HPDE6-E6E7 (cell line): Measurements from ENCODE around the gene MAP3K2.

ENCODE experiments used
- DNase-seq: peaks from one replicate; pipeline ENCODE4 v3.0.0; 2011; ENCODE audit warnings: missing footprints; ENCODE audit errors: extremely low spot score

The MAP3K2 gene

DNA sequence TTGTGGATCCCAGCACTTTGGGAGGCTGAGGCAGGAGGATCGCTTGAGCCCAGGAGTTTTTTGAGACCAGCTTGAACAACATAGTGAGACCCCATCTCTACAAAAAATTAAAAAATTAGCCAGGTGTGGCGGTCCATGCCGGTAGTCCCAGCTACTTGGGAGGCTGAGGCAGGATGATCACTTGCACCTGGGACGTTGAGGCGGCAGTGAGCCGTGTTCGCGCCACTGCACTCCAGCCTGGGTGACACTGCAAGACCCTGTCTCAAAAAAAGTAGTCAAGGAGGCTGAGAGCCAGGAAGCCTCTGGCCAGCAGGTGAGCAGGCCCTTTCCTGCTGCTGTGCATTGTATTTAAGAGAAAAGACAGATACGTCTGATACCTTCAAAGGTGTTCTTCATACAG lies 19.3 kb upstream of the MAP3K2 start:
- no peak for DNase-seq

DNA sequence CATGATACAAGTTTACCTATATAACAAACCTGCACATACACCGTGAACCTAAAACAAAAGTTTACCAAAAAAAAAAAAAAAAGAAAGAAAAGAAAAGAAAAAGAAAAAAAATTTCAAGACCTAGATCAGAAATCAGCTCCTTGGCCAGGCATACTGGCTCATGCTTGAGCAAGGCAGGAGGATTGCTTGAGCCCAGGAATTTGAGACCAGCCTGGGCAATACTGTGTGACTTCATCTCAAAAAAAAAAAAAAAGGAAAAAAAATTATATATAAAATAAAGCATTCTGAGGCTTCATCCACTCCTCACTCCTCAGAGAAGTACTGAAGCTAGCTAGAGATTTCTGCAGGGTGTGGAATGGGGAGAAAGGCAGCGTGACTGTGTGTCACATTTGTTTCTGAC lies 18.7 kb upstream of the MAP3K2 start:
- no peak for DNase-seq

- DNase-seq = no peak
Measured at GRCh38 chr2:127405255-127405610, 17.5 kb upstream of the MAP3K2 start.

DNA sequence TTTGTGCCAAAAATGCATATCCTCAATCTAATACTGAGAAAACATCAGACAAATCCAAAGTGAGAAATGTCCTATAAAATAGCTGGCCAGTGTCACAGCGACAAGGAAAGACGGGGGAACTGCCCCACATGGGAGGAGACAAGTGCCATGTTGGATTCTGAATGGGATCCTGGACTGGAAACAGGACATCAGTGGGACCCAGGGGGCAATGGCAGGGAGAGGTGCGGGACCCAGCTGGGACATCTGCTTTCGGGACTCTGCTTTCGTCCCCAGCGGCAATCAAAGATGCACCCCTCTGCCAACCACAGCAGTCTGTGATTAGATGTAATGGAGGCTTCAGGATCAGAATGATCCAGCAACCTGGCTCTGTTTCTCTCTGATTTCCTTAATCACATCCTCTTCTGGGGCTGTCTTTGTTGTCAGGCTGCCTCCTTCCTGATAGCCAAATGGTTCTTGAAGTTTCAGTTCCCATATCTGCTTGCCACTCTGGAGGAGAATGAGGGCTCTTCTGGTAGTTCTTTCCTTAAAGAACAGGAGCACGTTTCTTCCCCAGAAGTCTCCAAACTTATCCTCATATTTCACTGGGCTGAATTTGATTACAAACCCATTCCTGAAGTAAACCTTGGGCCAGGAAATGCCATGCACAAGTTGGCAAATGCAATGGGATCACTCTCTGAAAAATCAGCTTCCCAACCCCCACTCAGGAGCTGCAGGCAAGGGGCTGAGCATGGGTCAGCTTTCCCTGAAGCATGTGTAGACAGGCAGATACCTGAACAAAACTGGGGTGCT lies 16.9 kb upstream of the MAP3K2 start:
- DNase-seq = no peak

- no peak for DNase-seq
Measured at GRCh38 chr2:127403460-127403859, 15.7 kb upstream of the MAP3K2 start.

- no peak for DNase-seq
Measured at GRCh38 chr2:127401757-127402695, 14.3 kb upstream of the MAP3K2 start.

DNA sequence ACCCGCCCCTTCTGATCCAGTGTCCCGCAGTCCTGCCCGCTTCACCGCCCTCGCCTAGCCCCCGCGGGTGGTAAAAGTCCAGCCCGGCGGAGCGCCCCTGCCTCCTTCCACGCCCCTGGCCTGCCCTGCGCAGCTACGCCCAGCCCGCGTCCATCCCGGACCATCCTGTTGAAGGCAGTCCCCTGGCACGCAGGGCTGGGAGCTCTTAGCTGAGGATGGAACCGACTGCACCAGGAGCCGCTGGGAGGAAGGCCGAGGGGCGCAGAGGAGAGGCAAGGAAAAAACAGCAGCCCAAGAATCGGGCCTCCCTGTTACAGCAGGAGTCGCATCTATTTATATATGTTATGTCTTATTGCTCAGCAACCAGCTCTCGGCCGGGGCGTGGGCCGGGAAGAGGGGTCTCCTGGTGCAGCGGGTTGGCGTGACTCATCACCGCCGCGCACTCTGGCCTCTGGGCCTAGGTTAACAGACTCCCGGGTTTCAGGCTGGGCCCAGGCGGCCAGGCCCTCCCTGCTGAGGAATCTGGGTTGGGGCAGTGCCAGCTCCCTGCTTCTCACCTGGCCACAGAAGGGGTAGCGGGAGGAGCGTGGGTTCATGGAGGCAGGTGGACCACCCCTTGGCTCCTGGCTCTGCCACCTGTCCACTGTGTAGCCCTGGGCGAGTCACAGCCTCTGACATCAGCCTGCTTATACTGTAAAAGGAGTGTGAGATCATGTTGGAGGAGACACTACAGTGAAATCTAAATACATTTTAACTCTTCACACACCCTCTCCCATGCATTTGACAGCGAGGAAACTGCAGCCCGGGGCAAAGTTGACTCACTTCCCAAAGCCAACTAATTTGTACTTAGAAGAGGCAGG lies 13.4 kb upstream of the MAP3K2 start:
- peak; percentile 70 for DNase-seq

- no peak for DNase-seq
Measured at GRCh38 chr2:127400533-127400896, 12.7 kb upstream of the MAP3K2 start.

DNA sequence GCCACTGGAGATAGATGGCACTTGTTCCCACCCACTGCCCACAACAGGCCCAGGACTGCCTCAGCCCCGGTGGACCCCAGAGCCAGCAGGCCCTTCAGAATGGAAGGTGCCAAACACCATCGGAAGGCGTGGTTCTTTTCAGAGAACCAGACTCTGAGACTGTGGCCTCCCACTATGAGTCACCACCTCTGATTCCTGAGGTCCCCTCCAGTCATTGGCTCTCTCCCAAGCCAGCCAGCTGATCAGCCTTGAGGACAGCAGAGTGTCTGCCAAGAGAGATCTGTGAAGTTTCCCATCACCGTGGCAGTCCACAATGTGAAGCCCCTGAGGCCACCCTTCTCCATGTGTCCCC lies 10.4 kb upstream of the MAP3K2 start:
- DNase-seq = peak; percentile 93

DNA sequence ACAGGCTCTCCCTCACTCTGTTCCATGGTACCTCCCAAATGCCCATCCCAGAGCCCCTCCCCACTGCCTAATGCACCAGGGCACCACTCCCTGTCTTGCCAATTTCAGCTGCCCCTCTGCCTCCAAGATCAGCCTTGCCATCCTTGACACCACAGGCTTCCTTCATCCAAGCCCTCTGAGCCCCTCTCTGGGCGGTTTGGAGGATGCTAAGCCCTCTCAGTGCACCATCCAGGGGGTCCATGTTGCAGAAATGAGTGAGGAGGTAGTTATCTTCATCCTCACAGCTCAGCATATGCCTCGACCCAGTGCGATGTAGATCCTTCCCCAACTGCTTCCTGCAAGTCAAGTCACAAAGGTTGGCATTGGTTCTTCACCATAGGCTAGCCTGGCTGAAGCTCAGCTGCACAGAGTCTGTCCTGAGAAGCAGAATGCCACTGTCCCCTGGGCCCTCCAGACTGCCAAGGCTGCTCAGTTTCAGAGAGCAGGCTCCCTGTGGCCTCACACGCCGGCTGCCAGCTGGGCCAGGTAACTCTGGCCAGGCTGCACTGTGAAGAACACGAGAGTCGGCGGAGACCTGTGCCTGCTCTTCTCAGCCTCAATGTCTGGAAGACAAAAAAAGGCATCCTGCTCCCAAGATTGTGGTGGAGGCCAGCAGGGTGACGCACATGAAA lies 9.9 kb upstream of the MAP3K2 start:
- no peak for DNase-seq

DNA sequence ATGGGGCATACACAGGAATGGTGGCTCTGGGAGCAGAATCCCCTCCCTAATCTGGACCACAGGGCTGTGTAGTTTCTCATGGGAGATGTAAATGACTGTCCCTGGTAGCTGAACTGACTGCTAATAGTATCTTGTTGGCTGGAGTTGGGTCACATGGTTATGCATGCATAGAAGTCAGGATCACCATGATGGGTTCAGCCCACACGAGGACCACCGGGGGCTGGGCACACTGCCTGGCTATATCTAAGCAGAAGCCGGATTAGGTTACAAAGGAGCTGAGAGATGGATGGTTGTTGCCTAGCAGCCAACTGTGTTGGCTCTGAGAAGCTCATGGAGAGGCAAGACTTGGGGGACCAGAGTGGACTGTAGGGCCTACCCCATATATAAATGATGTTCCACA lies 6.7 kb upstream of the MAP3K2 start:
- no peak for DNase-seq

- no peak for DNase-seq
Measured at GRCh38 chr2:127392828-127393578, 5.2 kb upstream of the MAP3K2 start.

DNA sequence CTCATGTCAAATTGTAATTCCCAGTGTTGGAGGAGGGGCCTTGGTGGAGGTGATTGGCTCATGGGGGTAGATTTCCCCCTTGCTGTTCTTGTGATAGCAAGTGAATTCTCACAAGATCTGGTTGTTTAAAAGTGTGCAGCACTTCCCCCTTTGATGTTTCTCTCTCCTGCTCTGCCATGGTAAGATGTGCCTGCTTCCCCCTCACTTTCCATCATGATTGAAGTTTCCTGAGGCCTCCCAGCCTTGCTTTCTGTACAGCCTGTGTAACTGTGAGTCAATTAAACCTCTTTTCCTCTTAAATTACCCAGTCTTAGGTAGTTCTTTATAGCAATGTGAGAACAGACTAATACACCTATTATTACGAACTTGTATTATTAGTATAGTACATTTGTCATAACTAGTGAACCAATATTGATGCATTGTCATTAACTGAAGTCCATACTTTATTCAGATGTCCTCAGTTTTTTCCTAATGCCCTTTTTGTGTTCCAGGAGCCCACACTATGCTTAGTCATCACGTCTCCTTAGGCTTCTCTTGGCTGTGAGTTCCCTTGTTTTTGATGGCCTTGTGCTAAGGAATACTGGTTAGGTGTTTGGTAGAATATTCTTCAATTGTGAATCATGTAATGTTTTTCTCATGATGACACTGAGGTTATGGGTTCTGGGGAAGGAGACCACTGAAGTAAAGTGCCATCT lies 4.5 kb upstream of the MAP3K2 start:
- no peak for DNase-seq

DNA sequence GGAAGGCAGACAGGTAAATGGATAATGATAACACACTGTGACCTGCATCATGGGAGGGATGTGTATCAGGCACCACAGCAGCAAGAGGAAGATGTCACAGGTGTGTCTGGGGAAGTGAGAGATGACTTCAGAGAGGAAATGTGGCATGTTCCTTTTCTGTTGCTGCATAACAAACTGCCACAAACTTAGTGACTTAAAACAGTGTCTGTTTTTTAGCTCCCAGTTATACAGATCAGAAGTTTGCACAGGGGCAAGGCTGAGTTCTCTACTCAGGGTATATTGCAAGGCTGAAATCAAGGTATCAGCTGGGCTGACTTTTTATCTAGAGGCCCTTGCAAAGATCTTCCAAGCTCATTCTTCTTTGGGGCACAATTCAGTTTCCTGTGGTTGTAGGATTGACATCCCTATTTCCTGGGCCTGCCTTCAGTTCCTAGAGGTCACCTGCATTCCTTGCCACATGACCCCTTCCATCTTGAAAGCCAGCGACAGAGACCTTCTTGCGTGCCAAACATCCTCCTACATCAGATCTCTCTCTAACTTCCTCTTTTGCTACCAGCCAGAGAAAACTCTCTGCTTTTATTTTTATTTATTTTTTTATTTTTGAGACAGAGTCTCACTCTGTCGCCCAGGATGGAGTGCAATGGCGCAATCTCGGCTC lies 2.1 kb upstream of the MAP3K2 start:
- DNase-seq = no peak

DNA sequence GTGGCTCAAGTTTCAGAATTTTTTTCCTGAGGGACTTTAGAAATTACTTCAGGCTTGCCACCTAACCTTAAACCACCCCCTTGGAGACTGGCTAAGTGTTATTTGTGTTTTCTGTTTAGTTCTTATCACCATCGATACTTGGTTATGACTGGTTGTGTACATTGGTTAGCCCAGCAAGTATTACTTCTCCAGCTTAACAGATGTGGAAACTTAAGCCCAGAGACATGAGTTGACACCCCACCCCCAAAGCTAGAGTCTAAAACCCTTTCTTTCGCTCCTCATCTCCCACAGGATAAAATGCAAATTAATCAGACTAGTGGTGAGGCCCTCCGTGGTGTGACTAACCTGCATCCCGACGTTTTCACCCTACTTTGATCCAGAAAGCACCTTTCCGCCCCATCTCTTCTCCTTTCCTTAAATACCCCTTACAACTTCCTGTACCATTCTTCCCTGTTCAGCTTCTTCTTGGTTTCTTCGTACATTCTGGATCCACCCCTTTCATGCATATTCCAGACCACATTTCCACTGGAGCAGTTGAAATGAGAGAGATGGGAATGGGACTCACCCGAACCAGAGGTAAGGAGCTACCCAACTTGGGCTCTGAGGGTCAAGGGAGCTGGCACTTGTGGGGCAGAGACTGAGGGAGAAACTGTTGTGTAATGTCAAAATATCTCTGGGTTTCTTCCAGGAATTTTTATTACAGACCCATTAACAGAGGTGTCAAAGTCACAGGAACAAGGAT lies 819 bp upstream of the MAP3K2 start:
- no peak for DNase-seq

GRCh38 chr2:127386764-127387654 lies 766 bp downstream of the MAP3K2 start:
- DNase-seq = no peak

DNA sequence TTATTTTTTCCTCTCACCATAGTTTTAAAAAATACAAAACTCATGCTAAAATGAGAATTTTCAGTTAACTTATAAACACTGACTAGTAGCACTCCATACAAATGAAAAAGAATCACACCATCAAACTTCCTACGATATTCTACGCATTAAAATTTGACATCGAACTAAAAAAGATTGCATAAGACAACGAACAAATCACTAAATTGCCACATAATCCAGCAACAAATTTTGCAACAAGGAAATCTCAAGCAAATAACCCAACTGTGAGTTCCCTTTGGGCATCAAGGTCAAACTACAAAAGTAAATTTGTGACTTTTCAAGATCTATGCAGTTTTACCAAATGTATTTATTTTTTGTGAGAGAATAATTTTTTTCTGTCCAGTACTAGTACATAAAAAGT lies 1.5 kb downstream of the MAP3K2 start:
- DNase-seq = no peak

DNA sequence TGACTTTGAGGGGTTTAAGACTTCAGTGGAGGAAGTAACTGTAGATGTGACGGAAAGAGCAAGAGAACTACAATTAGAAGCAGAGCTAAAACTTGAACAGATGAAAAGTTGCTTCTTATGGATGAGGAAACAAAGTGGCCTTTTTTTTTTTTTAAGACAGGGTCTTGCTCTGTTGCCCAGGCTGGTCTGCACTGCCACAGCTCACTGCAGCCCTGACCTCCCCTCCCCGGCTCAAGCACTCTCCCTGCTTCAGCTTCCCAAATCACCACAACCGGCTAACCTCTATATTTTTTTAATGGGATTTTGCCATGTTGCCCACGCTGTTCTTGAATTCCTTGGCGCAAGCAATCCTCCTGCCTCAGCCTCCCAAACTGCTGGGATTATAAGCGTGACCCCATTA lies 3.2 kb downstream of the MAP3K2 start:
- DNase-seq = no peak
